Activated T-cell treated with anti-CD3 and anti-CD28 coated beads for 48 hours (primary cell): ENCODE results near the gene LRRC52.
"Not testable (repeated sequence)": the region's sequence is repeated elsewhere in the genome, so short reads cannot be mapped to it uniquely, and the experiment has no call there.

Experiments used
- DNase-seq: peaks from one replicate; pipeline ENCODE4 v3.0.0-alpha.2; 2020; ENCODE audit warnings: low read depth

LRRC52 gene

GRCh38 chr1:165581926-165582325, 38.1 kb downstream of the LRRC52 start:
- no peak for DNase-seq

- DNase-seq, result no peak
Observed at GRCh38 chr1:165586398-165586797, 42.6 kb downstream of the LRRC52 start.

- DNase-seq, result not testable (repeated sequence)
Observed at GRCh38 chr1:165591391-165591790, 47.6 kb downstream of the LRRC52 start.

GRCh38 chr1:165592945-165593823, 49.4 kb downstream of the LRRC52 start:
- DNase-seq, result peak; percentile 58

- no peak for DNase-seq
Observed at GRCh38 chr1:165595246-165595938, 51.6 kb downstream of the LRRC52 start.

GRCh38 chr1:165597883-165598675, 54.3 kb downstream of the LRRC52 start:
- peak; percentile 94 for DNase-seq

- no peak for DNase-seq
Observed at GRCh38 chr1:165598676-165599059, 54.9 kb downstream of the LRRC52 start.

- DNase-seq, result no peak
Observed at GRCh38 chr1:165600793-165601192, 57.0 kb downstream of the LRRC52 start.

- no peak for DNase-seq
Observed at GRCh38 chr1:165603810-165604209, 60.0 kb downstream of the LRRC52 start.

- DNase-seq, result no peak
Observed at GRCh38 chr1:165605246-165605645, 61.4 kb downstream of the LRRC52 start.

GRCh38 chr1:165606676-165607075, 62.9 kb downstream of the LRRC52 start:
- DNase-seq, result not testable (repeated sequence)

- DNase-seq, result no peak
Observed at GRCh38 chr1:165610866-165611265, 67.1 kb downstream of the LRRC52 start.

- DNase-seq, result no peak
Observed at GRCh38 chr1:165612062-165612461, 68.3 kb downstream of the LRRC52 start.
